Brain microvascular endothelial cell (primary cell): ENCODE results near the gene KLHL4.
A peak's percentile ranks its signal among the peaks of the same experiment; 100 is the strongest.

Experiments
- DNase-seq: peaks from one replicate; pipeline ENCODE4 v3.0.0-alpha.2; 2020
- H3K27ac ChIP-seq: fragments of 250-450 bp; sonication (Bioruptor Pico); 2 replicates; pipeline ENCODE4 v1.5.1; 2020; ENCODE audit warnings: mild to moderate bottlenecking, moderate library complexity
- H3K27me3 ChIP-seq: fragments of 250-450 bp; sonication (Bioruptor Pico); replicated peaks from 2 replicates; pipeline ENCODE4 v1.5.1; 2020; ENCODE audit warnings: mild to moderate bottlenecking
- H3K36me3 ChIP-seq: fragments of 250-450 bp; sonication (Bioruptor Pico); replicated peaks from 2 replicates; pipeline ENCODE4 v1.5.1; 2020; ENCODE audit warnings: mild to moderate bottlenecking
- H3K4me3 ChIP-seq: 2 replicates; pipeline ENCODE4 v1.5.1; 2011; ENCODE audit warnings: low read depth, mild to moderate bottlenecking, control low read depth, low read length, moderate library complexity
- in situ Hi-C: cut with HindIII; loops from 2 replicates; pipeline ENCODE4 v1.10.0; 2017; ENCODE audit warnings: low sequenced_read_pairs, low pct_ligation_motif_present
- TF ChIP-seq, protein P1 (sequence below): IDR thresholded peaks from 2 replicates; pipeline ENCODE4 v1.5.1; 2011; ENCODE audit warnings: low read depth, mild to moderate bottlenecking, moderate library complexity, low read length, control low read depth, inconsistent platforms; ENCODE audit errors: missing control alignments

KLHL4 gene

GRCh38 chrX:87572901-87573300, 55.3 kb downstream of the KLHL4 start:
- TF ChIP-seq, protein P1, sequence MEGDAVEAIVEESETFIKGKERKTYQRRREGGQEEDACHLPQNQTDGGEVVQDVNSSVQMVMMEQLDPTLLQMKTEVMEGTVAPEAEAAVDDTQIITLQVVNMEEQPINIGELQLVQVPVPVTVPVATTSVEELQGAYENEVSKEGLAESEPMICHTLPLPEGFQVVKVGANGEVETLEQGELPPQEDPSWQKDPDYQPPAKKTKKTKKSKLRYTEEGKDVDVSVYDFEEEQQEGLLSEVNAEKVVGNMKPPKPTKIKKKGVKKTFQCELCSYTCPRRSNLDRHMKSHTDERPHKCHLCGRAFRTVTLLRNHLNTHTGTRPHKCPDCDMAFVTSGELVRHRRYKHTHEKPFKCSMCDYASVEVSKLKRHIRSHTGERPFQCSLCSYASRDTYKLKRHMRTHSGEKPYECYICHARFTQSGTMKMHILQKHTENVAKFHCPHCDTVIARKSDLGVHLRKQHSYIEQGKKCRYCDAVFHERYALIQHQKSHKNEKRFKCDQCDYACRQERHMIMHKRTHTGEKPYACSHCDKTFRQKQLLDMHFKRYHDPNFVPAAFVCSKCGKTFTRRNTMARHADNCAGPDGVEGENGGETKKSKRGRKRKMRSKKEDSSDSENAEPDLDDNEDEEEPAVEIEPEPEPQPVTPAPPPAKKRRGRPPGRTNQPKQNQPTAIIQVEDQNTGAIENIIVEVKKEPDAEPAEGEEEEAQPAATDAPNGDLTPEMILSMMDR: no peak
- no peak overlapping the region for H3K4me3 ChIP-seq
- in situ Hi-C loops: no loop called here

GRCh38 chrX:87578978-87579377, 61.4 kb downstream of the KLHL4 start:
- no peaks in the 10 kb centered on the region for H3K27me3 ChIP-seq
- TF ChIP-seq, protein P1: peak; percentile 33
- no peaks in the 10 kb centered on the region for H3K36me3 ChIP-seq
- H3K27ac ChIP-seq: no peak overlapping the region
- no peak overlapping the region for H3K4me3 ChIP-seq
- DNase-seq: no peak
- in situ Hi-C loops: no loop called here

More at GRCh38 chrX:87572901-87573300, 55.3 kb downstream of the KLHL4 start:
- Histone ChIP-seq H3K27ac (no peak overlapping the region), H3K27me3 (no peaks in the 10 kb centered on the region), H3K36me3 (no peaks in the 10 kb centered on the region)
- DNase-seq: no peak

DNA sequence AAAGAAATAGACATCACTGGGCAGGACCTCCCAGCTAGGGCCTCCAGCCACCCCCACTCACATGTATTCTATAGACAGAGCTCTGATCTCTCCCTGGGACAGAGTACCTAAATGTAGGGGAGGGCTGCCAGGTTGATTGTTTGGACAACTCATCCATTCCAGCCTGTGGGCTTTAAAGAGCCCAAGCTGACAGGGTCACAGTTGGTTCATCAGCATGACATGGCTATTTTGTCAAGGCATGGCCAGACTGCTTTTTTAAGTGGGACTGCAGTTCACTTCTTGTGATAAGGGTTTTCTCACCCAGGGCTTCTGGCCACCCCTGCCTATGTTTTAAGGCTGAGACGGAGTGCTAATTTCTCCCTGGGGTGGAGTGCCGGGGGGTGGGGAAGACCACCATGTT, 63.3 kb downstream of the KLHL4 start:
- TF ChIP-seq, protein P1: no peak

DNA sequence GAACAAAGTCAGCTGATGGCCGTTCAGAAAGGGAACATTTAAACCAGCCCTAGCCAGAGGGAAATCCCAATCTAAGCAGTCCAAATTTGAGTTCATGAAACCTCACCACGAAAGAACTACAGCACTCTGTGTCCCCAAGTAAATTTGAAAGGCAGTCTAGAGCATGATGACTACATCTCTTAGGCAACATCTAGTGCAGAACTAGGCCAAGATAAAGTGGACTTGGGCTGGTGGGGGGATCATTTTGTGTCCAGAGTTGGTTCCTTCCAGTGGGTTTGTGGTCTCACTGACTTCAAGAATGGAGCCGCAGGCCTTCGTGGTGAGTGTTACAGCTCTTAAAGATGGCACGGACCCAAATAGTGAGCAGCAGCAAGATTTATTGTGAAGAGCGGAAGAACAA, 64.9 kb downstream of the KLHL4 start:
- TF ChIP-seq, protein P1: no peak
- no peak overlapping the region for H3K4me3 ChIP-seq
- in situ Hi-C loops: no loop called here
- no peaks in the 10 kb centered on the region for H3K36me3 ChIP-seq
- no peak overlapping the region for H3K27ac ChIP-seq
- DNase-seq: no peak
- H3K27me3 ChIP-seq: no peaks in the 10 kb centered on the region

More for the DNA sequence above, 63.3 kb downstream of the KLHL4 start:
- Histone ChIP-seq H3K36me3 (no peaks in the 10 kb centered on the region), H3K4me3 (no peak overlapping the region), H3K27me3 (no peaks in the 10 kb centered on the region), H3K27ac (no peak overlapping the region)
- in situ Hi-C loops: no loop called here
- no peak for DNase-seq

- H3K36me3 ChIP-seq: no peaks in the 10 kb centered on the region
- in situ Hi-C loops: no loop called here
- no peaks in the 10 kb centered on the region for H3K27me3 ChIP-seq
- no peak overlapping the region for H3K27ac ChIP-seq
- no peak overlapping the region for H3K4me3 ChIP-seq
- DNase-seq: no peak
- TF ChIP-seq, protein P1: peak; percentile 60
These were observed 66.1 kb downstream of the KLHL4 start for GRCh38 chrX:87583679-87584078.

DNA sequence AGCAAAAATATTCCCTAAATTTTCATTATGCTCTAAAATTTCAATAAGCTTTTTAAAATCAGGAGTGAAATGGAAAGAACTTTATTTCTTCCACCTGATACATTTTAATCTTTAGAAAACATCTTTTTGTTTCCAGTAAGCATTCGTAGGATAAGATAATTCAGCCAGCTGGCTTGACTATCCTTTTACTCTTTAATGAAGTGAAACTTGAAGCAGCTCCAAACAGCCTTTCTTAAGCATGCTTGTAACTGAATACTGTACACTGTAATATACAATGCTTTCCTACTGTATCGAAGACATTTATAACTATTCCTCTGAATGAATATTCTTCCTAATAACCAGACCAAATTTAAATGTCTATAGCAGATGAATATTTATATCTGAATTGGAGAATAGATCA, 98.8 kb downstream of the KLHL4 start:
- in situ Hi-C loops: no loop called here
- DNase-seq: no peak
- Histone ChIP-seq H3K36me3 (no peaks in the 10 kb centered on the region), H3K27ac (no peak overlapping the region), H3K4me3 (no peak overlapping the region), H3K27me3 (no peaks in the 10 kb centered on the region)
- TF ChIP-seq, protein P1: no peak
